Ascending aorta (tissue), 2 donors: Measurements from ENCODE around the gene PDE4B. TPM values are rescaled to one million over a fixed set of nuclear protein-coding genes. Genes with fewer than 3 reads are reported as not detected.
"Not testable (repeated sequence)": the region's sequence is repeated elsewhere in the genome, so short reads cannot be mapped to it uniquely, and the experiment has no call there.

Experiments used
- DNase-seq, 2 donors: peaks; one replicate each; pipeline ENCODE4 v3.0.0-alpha.2; 2019; ENCODE audit warnings: low spot score in 2 of 2
- H3K27ac ChIP-seq, 2 donors: fragments of 200-600 bp; sonication (generic); one replicate each; pipeline ENCODE4 v1.5.1; 2016 to 2017; ENCODE audit warnings: mild to moderate bottlenecking in 1 of 2
- H3K27me3 ChIP-seq: fragments of 200-600 bp; sonication (generic); one replicate; pipeline ENCODE4 v1.5.1; 2017
- H3K36me3 ChIP-seq, 2 donors: fragments of 200-600 bp; sonication (generic); one replicate each; pipeline ENCODE4 v1.5.1; 2016
- H3K4me1 ChIP-seq, 2 donors: fragments of 200-600 bp; sonication (generic); one replicate each; pipeline ENCODE4 v1.5.1; 2016 to 2017; ENCODE audit warnings: mild to moderate bottlenecking in 1 of 2
- H3K4me3 ChIP-seq, 2 donors: fragments of 200-600 bp; sonication (generic); one replicate each; pipeline ENCODE4 v1.5.1; 2016 to 2017; ENCODE audit warnings: mild to moderate bottlenecking in 1 of 2
- H3K9me3 ChIP-seq, 2 donors: fragments of 200-600 bp; sonication (generic); one replicate each; pipeline ENCODE4 v1.5.1; 2016
- CTCF ChIP-seq, 3 experiments: fragments of 200-600 bp in 2 of 3; fragments of 450-650 bp in 1 of 3; sonication (generic) in 2 of 3; IDR thresholded peaks; one replicate each; pipeline ENCODE4 v1.5.1; 2016 to 2019; ENCODE audit warnings: antibody characterized with exemption in 3 of 3, mild to moderate bottlenecking in 1 of 3, moderate library complexity in 1 of 3
- intact Hi-C: fragments of 100-400 bp; cut with DNase I; formaldehyde crosslinking; loops from one replicate; pipeline ENCODE4 v1.15.1; 2023
- total RNA-seq: library from RNA; depleted of rRNA; stranded (reverse); fragments of >200 nt; gene quantifications from one replicate; pipeline ENCODE4 v1.1.0, GENCODE V29; 2016

The PDE4B gene
- total RNA-seq, 1 donor from 2014 or later: 4.5 TPM

- Histone ChIP-seq H3K4me3 (no peak overlapping the region), H3K27me3 (no peaks in the 10 kb centered on the region), H3K36me3 (no peaks in the 10 kb centered on the region), H3K4me1 (no peaks in the 10 kb centered on the region), H3K9me3 (no peaks in the 10 kb centered on the region), H3K27ac (no peak overlapping the region)
- intact Hi-C loops: no loop called here
- TF ChIP-seq CTCF (IDR thresholded peaks at IDR 0.05): no peak
- no peak for DNase-seq
These were observed 257.9 kb downstream of the PDE4B start for GRCh38 chr1:66050633-66051032.

- Histone ChIP-seq H3K36me3 (no peaks in the 10 kb centered on the region), H3K9me3 (no peaks in the 10 kb centered on the region), H3K4me3 (no peak overlapping the region), H3K27me3 (no peaks in the 10 kb centered on the region), H3K4me1 (no peaks in the 10 kb centered on the region), H3K27ac (no peak overlapping the region)
- DNase-seq: no peak
- TF ChIP-seq CTCF (IDR thresholded peaks at IDR 0.05): no peak
- intact Hi-C loops: no loop called here
These were observed 262.4 kb downstream of the PDE4B start for GRCh38 chr1:66055092-66055491.

DNA sequence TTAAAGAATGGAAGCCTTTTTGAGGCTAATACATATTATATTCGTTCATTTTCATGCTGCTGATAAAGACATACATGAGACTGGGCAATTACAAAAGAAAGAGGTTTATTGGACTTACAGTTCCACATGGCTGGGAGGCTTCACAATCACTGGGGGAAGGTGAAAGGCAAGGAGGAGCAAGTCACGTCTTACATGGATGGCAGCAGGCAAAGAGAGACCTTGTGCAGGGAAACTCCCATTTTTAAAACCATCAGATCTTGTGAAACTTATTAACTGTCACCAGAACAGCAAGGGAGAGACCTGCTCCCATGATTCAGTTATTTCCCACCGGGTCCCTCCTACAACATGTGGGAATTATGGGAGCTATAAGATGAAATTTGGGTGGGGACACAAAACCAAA lies 264.8 kb downstream of the PDE4B start:
- H3K4me3 ChIP-seq, H3K27me3 ChIP-seq, H3K36me3 ChIP-seq, H3K27ac ChIP-seq, H3K9me3 ChIP-seq, intact Hi-C loops, DNase-seq, H3K4me1 ChIP-seq: not testable (repeated sequence)

- Histone ChIP-seq H3K36me3 (no peaks in the 10 kb centered on the region), H3K27me3 (no peaks in the 10 kb centered on the region), H3K27ac (no peak overlapping the region), H3K9me3 (no peaks in the 10 kb centered on the region), H3K4me3 (no peak overlapping the region), H3K4me1 (no peaks in the 10 kb centered on the region)
- TF ChIP-seq CTCF (IDR thresholded peaks at IDR 0.05): no peak
- no peak for DNase-seq
- intact Hi-C loops: no loop called here
These were observed 265.9 kb downstream of the PDE4B start for GRCh38 chr1:66058558-66058957.

DNA sequence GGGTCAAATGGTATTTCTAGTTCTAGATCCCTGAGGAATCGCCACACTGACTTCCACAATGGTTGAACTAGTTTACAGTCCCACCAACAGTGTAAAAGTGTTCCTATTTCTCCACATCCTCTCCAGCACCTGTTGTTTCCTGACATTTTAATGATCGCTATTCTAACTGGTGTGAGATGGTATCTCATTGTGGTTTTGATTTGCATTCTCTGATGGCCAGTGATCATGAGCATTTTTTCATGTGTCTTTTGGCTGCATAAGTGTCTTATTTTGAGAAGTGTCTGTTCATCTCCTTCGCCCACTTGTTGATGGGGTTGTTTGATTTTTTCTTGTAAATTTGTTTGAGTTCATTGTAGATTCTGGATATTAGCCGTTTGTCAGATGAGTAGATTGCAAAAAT lies 274.5 kb downstream of the PDE4B start:
- intact Hi-C loops: not testable (repeated sequence)

DNA sequence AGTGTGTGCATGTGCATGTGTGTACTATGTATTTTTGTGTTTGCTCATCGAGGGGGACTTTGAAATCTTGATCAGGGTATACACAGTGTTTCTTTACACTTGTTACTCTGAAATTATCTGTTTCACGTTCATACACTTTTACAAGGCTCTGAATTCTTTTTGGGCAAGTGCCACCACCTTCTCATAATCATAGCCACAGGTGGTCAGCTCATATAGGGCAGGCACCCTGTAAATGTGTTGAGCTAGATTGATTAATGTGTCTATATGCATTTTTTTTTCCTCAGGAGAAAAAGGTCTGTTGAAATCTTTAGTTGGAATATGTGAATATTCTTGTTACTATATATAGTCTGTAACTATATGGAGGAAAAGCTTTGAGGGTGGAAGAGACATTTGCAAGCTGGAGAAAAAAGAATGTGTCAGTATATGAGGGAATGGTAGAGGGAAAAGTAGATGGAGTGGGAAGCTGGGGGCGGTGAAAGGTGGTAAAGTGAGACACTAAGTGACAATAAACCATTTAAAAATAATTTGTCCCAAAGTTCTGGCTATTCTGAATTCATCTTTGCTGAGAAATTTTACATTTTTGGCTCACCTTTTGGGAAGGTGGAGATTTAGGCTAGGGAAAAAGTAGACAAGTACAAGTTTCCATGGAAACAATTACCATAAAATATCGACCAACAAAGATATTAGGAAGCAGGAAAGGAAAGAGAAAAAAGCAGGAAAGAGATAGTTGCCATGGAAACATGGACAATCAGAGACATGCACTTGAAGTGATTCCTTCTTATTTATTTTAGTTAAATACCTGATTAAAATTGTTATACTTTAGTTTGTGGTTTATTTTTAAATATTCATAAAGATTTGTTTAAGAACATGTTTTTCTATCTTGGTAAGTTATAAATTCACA lies 277.5 kb downstream of the PDE4B start:
- TF ChIP-seq CTCF (IDR thresholded peaks at IDR 0.05): no peak
- Histone ChIP-seq H3K9me3 (no peaks in the 10 kb centered on the region), H3K4me3 (no peak overlapping the region), H3K36me3 (no peaks in the 10 kb centered on the region), H3K27ac (no peak overlapping the region), H3K4me1 (no peaks in the 10 kb centered on the region), H3K27me3 (no peaks in the 10 kb centered on the region)
- intact Hi-C loops: no loop called here
- no peak for DNase-seq

More for the DNA sequence above, 274.5 kb downstream of the PDE4B start:
- not testable (repeated sequence) for H3K27ac ChIP-seq, H3K4me3 ChIP-seq, H3K9me3 ChIP-seq, H3K36me3 ChIP-seq, DNase-seq, H3K4me1 ChIP-seq, H3K27me3 ChIP-seq
